ENCODE data around the gene MTMR11. TPM values are rescaled to one million over a fixed set of nuclear protein-coding genes. Genes with fewer than 3 reads are reported as not detected.

MTMR11 gene
- polyA plus RNA-seq, 1 donor from 2014 or later: 1.6 TPM

DNA sequence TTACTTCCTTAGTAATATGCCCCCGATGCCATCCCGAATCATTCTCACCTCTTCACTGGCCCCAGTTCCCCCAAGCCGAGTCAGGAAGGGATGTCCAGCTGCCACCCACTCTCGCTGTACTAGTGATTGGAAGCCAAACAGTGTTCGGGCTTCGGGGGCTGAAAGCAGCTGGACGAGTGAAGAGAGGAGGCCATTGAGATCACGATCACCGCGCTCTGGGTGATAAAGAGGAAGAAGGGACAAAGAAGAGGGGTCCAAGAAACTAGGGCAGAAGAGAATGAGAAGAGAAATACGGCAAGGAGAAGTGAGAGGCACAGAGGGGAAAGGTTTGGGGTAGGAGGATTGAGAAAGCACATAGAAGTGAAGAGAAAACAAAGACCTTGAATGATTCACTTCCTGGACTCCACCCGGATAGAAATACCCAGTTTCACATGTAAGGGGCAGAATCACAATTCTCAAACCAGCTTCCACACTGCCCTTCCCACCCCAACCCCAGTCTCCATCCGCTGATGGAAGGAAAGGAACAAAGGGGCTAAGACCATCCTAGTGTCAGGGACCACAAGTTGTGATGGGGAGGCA lies 5.4 kb downstream of the MTMR11 start:
- Histone ChIP-seq H4K20me1 (ENCODE audit: insufficient read depth) (no peaks in the 10 kb centered on the region), H3K79me2 (replicated peaks; ENCODE audit: insufficient read depth, low read length) (peaks cover 12% of the 10 kb centered on the region), H2AFZ (ENCODE audit: low read depth, low read length) (no peak overlapping the region), H3K27ac (ENCODE audit: low read length) (no peak overlapping the region), H3F3A (ENCODE audit: insufficient read depth, low read length, poor library complexity, severe bottlenecking) (no peaks in the 10 kb centered on the region), H3K27me3 (ENCODE audit: insufficient read depth, low read depth, low read length) (no peaks in the 10 kb centered on the region), H3K4me3 (ENCODE audit: low read length) (no peak overlapping the region), H3K36me3 (ENCODE audit: insufficient read depth, low read length) (no peaks in the 10 kb centered on the region), H3K9me3 (ENCODE audit: low read length) (no peaks in the 10 kb centered on the region), H3K9ac (ENCODE audit: low read length) (no peak overlapping the region), H3K9me2 (ENCODE audit: insufficient read depth, low read length) (no peaks in the 10 kb centered on the region), H3K4me2 (ENCODE audit: low read length) (no peak overlapping the region)
- TF ChIP-seq MXI1 (conservative IDR thresholded peaks at IDR 0.05; ENCODE audit: poor library complexity, severe bottlenecking) (no peak), TAF1 (IDR thresholded peaks at IDR 0.05; ENCODE audit: low read depth) (no peak), RAD21 (conservative IDR thresholded peaks at IDR 0.05) (no peak), SMC3 (conservative IDR thresholded peaks at IDR 0.05; ENCODE audit: poor library complexity) (no peak)

DNA sequence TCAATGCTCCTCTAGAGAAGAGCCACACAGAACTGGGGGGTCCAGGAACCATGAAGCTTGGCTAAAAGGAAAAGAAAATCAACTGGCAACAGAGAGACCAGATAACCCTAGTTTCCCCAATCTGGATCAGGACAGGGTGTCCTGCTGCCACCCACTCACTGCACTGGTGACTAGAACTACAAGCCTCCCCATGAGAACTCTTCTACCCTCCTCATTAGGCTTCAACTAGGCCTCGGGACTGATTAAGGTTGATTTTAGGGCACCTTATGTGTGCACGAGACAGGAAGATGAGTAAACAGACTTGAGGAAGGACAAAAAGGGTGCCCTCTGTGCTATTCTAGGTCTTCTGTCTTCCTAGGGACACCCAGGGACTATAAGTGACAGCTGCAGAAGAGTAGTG lies 6.8 kb downstream of the MTMR11 start:
- H3K4me3 ChIP-seq (ENCODE audit: low read length): no peak overlapping the region
- H3K9me2 ChIP-seq (ENCODE audit: insufficient read depth, low read length): no peaks in the 10 kb centered on the region
- H3K9me3 ChIP-seq (ENCODE audit: low read length): no peaks in the 10 kb centered on the region
- peaks cover 17% of the 10 kb centered on the region for H3K79me2 ChIP-seq (replicated peaks; ENCODE audit: insufficient read depth, low read length)
- no peak overlapping the region for H2AFZ ChIP-seq (ENCODE audit: low read depth, low read length)
- H3K27ac ChIP-seq (ENCODE audit: low read length): no peak overlapping the region
- H3F3A ChIP-seq (ENCODE audit: insufficient read depth, low read length, poor library complexity, severe bottlenecking): no peaks in the 10 kb centered on the region
- H3K9ac ChIP-seq (ENCODE audit: low read length): no peak overlapping the region
- H3K4me2 ChIP-seq (ENCODE audit: low read length): no peak overlapping the region
- no peaks in the 10 kb centered on the region for H4K20me1 ChIP-seq (ENCODE audit: insufficient read depth)
- no peaks in the 10 kb centered on the region for H3K27me3 ChIP-seq (ENCODE audit: insufficient read depth, low read depth, low read length)
- H3K36me3 ChIP-seq (ENCODE audit: insufficient read depth, low read length): peaks cover 5% of the 10 kb centered on the region
- TF ChIP-seq EP300 (conservative IDR thresholded peaks at IDR 0.05; ENCODE audit: poor library complexity, severe bottlenecking) (no peak), RAD21 (conservative IDR thresholded peaks at IDR 0.05) (no peak), SMC3 (conservative IDR thresholded peaks at IDR 0.05; ENCODE audit: poor library complexity) (no peak), EZH2 (IDR thresholded peaks at IDR 0.05; ENCODE audit: borderline replicate concordance, insufficient read depth, low read length, poor library complexity, severe bottlenecking) (no peak), MXI1 (conservative IDR thresholded peaks at IDR 0.05; ENCODE audit: poor library complexity, severe bottlenecking) (no peak), TAF1 (IDR thresholded peaks at IDR 0.05; ENCODE audit: low read depth) (no peak)
- TF ChIP-seq, protein P1, sequence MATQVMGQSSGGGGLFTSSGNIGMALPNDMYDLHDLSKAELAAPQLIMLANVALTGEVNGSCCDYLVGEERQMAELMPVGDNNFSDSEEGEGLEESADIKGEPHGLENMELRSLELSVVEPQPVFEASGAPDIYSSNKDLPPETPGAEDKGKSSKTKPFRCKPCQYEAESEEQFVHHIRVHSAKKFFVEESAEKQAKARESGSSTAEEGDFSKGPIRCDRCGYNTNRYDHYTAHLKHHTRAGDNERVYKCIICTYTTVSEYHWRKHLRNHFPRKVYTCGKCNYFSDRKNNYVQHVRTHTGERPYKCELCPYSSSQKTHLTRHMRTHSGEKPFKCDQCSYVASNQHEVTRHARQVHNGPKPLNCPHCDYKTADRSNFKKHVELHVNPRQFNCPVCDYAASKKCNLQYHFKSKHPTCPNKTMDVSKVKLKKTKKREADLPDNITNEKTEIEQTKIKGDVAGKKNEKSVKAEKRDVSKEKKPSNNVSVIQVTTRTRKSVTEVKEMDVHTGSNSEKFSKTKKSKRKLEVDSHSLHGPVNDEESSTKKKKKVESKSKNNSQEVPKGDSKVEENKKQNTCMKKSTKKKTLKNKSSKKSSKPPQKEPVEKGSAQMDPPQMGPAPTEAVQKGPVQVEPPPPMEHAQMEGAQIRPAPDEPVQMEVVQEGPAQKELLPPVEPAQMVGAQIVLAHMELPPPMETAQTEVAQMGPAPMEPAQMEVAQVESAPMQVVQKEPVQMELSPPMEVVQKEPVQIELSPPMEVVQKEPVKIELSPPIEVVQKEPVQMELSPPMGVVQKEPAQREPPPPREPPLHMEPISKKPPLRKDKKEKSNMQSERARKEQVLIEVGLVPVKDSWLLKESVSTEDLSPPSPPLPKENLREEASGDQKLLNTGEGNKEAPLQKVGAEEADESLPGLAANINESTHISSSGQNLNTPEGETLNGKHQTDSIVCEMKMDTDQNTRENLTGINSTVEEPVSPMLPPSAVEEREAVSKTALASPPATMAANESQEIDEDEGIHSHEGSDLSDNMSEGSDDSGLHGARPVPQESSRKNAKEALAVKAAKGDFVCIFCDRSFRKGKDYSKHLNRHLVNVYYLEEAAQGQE (IDR thresholded peaks at IDR 0.05; ENCODE audit: borderline replicate concordance): no peak

DNA sequence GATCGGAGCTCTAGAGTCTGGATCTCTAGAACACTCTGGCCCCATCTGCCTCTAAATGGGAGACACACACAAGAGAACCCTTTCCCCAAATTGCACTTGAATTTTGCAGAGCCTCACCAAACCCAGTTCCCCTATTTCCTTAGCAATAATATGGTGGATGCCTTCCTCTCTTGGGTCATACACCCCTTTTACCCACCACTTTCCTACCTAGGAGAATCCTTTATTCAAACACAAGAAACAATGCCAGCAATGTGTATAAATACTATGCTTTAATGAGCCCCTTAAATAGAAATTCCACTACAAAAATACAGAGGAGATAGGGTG lies 8.3 kb downstream of the MTMR11 start:
- no peak for TF ChIP-seq MXI1 (conservative IDR thresholded peaks at IDR 0.05; ENCODE audit: poor library complexity, severe bottlenecking)
- no peak for TF ChIP-seq SMC3 (conservative IDR thresholded peaks at IDR 0.05; ENCODE audit: poor library complexity)
- Histone ChIP-seq H3K9me3 (ENCODE audit: low read length) (no peaks in the 10 kb centered on the region), H2AFZ (ENCODE audit: low read depth, low read length) (peak overlapping the region; percentile 74), H3K27me3 (ENCODE audit: insufficient read depth, low read depth, low read length) (no peaks in the 10 kb centered on the region), H3K9ac (ENCODE audit: low read length) (peak overlapping the region; percentile 95), H3K36me3 (ENCODE audit: insufficient read depth, low read length) (peaks cover 6% of the 10 kb centered on the region), H3K4me3 (ENCODE audit: low read length) (peak overlapping the region; percentile 87), H3F3A (ENCODE audit: insufficient read depth, low read length, poor library complexity, severe bottlenecking) (no peaks in the 10 kb centered on the region), H4K20me1 (ENCODE audit: insufficient read depth) (no peaks in the 10 kb centered on the region), H3K4me2 (ENCODE audit: low read length) (peak overlapping the region; percentile 89), H3K27ac (ENCODE audit: low read length) (peak overlapping the region; percentile 99), H3K9me2 (ENCODE audit: insufficient read depth, low read length) (no peaks in the 10 kb centered on the region), H3K79me2 (replicated peaks; ENCODE audit: insufficient read depth, low read length) (peaks cover 17% of the 10 kb centered on the region)

Measured in neural cell (in vitro differentiated cells).